HEK293T (cell line): ENCODE results near the gene VIPR2.

Experiments
- CTCF ChIA-PET: fragments of 350-600 bp; formaldehyde crosslinking; extraction: SDS; loops from one replicate; lab custom pipeline; 2021; ENCODE audit warnings: antibody characterized with exemption, inconsistent platforms; lab: Yijun Ruan, JAX
- POLR2A ChIA-PET: fragments of 350-600 bp; formaldehyde crosslinking; extraction: SDS; loops from one replicate; lab custom pipeline; 2020; ENCODE audit warnings: antibody characterized with exemption, inconsistent platforms; lab: Yijun Ruan, JAX
- DNase-seq: peaks from one replicate; pipeline ENCODE4 v3.0.0; 2012; ENCODE audit warnings: mixed read lengths; ENCODE audit errors: extremely low spot score
- ARNT ChIP-seq: fragments of 450-650 bp; IDR thresholded peaks from 2 replicates; pipeline ENCODE4 v1.6.1; 2017; ENCODE audit warnings: mild to moderate bottlenecking
- BHLHE40 ChIP-seq: fragments of 450-650 bp; IDR thresholded peaks from 2 replicates; pipeline ENCODE4 v1.6.1; 2016; ENCODE audit warnings: mild to moderate bottlenecking, moderate library complexity, borderline replicate concordance
- CTBP1 ChIP-seq: fragments of 450-650 bp; IDR thresholded peaks from 2 replicates; pipeline ENCODE4 v1.6.1; 2016; ENCODE audit warnings: borderline replicate concordance
- ELF4 ChIP-seq: fragments of 450-650 bp; IDR thresholded peaks from 2 replicates; pipeline ENCODE4 v1.6.1; 2017; ENCODE audit warnings: antibody characterized with exemption
- FOXA1 ChIP-seq: fragments of 450-650 bp; IDR thresholded peaks from 2 replicates; pipeline ENCODE4 v1.6.1; 2016; ENCODE audit warnings: mild to moderate bottlenecking
- FOXK2 ChIP-seq: fragments of 450-650 bp; IDR thresholded peaks from 2 replicates; pipeline ENCODE4 v1.6.1; 2016; ENCODE audit warnings: mild to moderate bottlenecking
- FOXM1 ChIP-seq: fragments of 450-650 bp; IDR thresholded peaks from 2 replicates; pipeline ENCODE4 v1.6.1; 2017; ENCODE audit warnings: mild to moderate bottlenecking, borderline replicate concordance
- HDGF ChIP-seq: fragments of 450-650 bp; IDR thresholded peaks from 2 replicates; pipeline ENCODE4 v1.6.1; 2017; ENCODE audit warnings: antibody characterized with exemption, borderline replicate concordance
- LEF1 ChIP-seq: fragments of 450-650 bp; IDR thresholded peaks from 2 replicates; pipeline ENCODE4 v1.6.1; 2017; ENCODE audit warnings: mild to moderate bottlenecking, borderline replicate concordance
- NFRKB ChIP-seq: fragments of 450-650 bp; IDR thresholded peaks from 2 replicates; pipeline ENCODE4 v1.6.1; 2016; ENCODE audit warnings: mild to moderate bottlenecking, moderate library complexity
- SP1 ChIP-seq: fragments of 450-650 bp; IDR thresholded peaks from 2 replicates; pipeline ENCODE4 v1.6.1; 2017
- SUZ12 ChIP-seq: fragments of 450-650 bp; IDR thresholded peaks from 2 replicates; pipeline ENCODE4 v1.6.1; 2016; ENCODE audit warnings: mild to moderate bottlenecking
- TARDBP ChIP-seq: fragments of 450-650 bp; IDR thresholded peaks from 2 replicates; pipeline ENCODE4 v1.6.1; 2016
- ZNF384 ChIP-seq: fragments of 450-650 bp; IDR thresholded peaks from 2 replicates; pipeline ENCODE4 v1.6.1; 2016
- TF ChIP-seq, protein P1 (sequence below): fragments of 450-650 bp; IDR thresholded peaks from 2 replicates; pipeline ENCODE4 v1.6.1; 2016

Gene VIPR2

DNA sequence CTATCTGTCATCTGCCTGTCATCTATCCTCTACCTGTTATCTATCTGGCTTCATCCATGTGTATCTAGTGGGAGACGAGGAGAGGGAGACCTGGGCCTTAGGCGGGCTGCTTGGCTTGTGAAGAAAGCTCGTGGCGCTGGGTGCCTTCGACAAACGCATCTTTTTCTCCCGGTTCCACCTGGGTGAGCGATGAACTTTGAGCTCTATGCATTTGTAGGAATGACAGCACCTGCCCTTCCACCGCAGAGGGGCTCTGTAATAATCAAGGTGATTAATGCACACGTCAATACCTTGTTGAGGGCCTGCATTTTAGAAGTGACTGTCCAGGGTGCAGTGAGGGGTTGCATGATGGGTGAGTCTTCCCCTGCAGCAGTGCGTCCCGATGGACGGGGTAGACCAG, 2.6 kb upstream of the VIPR2 start:
- TF ChIP-seq ARNT (no peak), SUZ12 (no peak), LEF1 (no peak), FOXK2 (no peak), CTBP1 (no peak), ELF4 (no peak), ZNF384 (no peak)
- TF ChIP-seq, protein P1, sequence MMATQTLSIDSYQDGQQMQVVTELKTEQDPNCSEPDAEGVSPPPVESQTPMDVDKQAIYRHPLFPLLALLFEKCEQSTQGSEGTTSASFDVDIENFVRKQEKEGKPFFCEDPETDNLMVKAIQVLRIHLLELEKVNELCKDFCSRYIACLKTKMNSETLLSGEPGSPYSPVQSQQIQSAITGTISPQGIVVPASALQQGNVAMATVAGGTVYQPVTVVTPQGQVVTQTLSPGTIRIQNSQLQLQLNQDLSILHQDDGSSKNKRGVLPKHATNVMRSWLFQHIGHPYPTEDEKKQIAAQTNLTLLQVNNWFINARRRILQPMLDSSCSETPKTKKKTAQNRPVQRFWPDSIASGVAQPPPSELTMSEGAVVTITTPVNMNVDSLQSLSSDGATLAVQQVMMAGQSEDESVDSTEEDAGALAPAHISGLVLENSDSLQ, result no peak
- ChIA-PET POLR2A (no interaction called here), CTCF (interaction anchor here (0.6 kb wide), 1 partner anchor 60 kb away, joined by 4 read pairs; no protein-coding TSS in a partner anchor)
- DNase-seq, result no peak

- ChIA-PET CTCF (no interaction called here), POLR2A (no interaction called here)
- no peak for DNase-seq
- peak; percentile 71 for TF ChIP-seq CTBP1
- no peak for TF ChIP-seq NFRKB
- no peak for TF ChIP-seq HDGF
- TF ChIP-seq, protein P1, result peak; percentile 84
Observed at GRCh38 chr7:159146084-159146858, 1.6 kb upstream of the VIPR2 start.

DNA sequence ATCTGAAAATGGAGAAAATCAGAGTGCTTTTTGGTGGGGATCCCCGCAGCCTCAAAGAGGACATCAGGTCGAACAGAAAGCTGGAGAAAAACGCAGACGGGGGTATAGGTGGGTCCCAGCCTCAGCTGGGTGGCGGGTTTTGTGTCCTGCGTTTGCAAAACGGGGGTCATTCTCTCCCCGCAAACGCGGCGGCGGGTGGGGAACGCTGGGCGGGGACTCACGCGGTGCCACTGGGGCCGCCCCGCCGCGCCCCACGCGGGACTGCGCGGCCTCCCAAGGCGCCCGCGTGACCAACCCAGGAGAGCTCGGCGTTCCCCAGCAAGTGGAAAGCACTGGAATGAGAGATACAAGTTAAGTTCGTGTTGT, 806 bp upstream of the VIPR2 start:
- ChIA-PET CTCF (no interaction called here), POLR2A (no interaction called here)
- DNase-seq, result no peak
- no peak for TF ChIP-seq FOXM1
- TF ChIP-seq FOXK2, result no peak
- TF ChIP-seq BHLHE40, result no peak

DNA sequence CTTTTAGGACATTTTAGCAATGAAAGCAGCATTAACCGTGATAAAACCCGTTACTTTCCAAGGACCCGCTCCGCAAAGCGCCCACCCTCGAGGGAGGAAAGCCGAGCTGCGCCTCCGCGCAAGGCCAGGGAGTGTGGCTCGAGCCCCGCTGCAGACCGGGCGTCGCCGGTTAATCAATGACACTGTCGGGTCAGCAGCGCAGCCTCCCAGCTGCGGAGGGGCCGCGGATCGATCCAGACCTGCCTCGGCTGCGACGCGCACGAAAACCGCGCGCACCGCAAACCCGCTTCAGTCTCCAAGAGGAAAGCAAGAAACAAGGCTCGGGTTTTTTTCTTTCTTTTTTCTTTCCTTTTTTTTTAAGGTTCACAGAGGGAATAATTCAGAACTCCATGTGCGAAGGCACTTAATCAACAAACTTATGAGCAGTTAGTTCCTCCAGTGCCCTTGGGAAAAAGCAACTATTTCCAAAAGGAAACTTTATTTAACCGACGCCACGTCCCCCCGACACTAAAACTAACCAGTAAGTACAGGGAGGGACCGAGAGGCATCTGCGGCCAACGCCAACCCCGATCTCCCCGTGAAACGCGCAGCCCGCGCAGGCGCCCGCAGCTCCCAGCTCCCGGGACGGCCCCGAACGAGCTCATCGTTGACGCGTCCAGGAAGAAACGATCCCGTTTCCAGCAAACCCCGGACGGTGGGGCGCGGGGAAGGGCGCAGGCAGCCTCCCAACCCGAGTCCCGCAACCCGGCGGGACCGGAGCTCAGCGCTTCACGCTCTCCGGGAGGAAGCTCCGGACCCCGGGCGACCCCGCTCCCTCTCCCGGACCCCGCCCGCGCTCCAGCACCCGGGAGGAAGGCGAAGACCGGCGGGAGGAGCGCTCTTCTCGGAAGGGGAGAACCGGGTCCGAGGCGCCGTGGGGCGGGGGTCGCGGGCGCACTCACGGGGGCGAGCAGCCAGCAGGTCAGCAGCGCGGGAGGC, 598 bp downstream of the VIPR2 start:
- ChIA-PET POLR2A (no interaction called here), CTCF (no interaction called here)
- no peak for TF ChIP-seq TARDBP
- TF ChIP-seq, protein P1, result no peak
- TF ChIP-seq SUZ12, result no peak
- TF ChIP-seq ARNT, result no peak
- no peak for DNase-seq

DNA sequence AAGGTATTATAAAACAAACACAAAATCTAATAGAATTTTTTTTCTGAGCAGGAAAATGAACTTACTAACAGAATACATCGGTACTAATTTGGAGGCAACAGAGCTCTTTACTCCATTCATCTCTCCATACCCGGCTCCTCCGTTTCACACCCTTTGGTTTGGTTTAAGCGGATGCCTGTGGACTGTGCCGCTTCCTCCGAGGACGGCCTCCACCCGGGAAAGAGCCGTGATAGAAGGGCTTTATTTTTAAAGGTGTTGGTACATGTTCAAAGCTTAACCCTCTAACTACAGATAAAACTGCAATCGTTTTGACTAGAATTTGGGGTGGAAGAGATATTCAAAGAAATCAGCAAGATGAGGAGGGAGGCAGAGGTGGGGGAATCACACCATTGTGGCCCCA, 1.9 kb downstream of the VIPR2 start:
- ChIA-PET POLR2A (no interaction called here), CTCF (interaction anchor here (0.7 kb wide), 1 partner anchor 41 kb away, joined by 4 read pairs; no protein-coding TSS in a partner anchor)
- TF ChIP-seq SP1 (no peak), SUZ12 (no peak), ZNF384 (no peak), FOXM1 (no peak)
- no peak for DNase-seq

DNA sequence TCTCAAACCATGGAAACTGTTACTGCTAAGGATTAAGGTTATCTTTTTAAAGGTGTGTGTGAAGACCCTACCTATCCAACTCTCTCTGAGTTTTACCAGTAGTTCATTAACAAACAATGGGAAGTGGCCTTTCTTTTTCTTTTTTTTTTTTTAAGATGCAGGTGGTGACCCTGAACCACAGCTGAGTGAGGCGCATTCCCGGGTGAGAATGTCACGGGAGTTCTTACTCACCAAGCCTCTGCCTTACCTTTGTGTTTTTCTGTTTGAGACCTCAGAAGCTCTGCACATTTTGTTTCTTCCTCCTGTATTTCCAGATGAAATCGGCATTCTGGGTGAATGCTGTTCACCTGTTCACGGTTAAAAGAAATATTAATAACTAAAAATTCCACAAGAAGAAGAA, 2.5 kb downstream of the VIPR2 start:
- ChIA-PET POLR2A (no interaction called here), CTCF (interaction anchor here (0.6 kb wide), 1 partner anchor 727 kb away, joined by 4 read pairs; no protein-coding TSS in a partner anchor)
- DNase-seq, result no peak
- TF ChIP-seq NFRKB (no peak), HDGF (no peak), ARNT (no peak), CTBP1 (no peak), BHLHE40 (no peak), LEF1 (no peak), FOXA1 (no peak), ELF4 (no peak), FOXM1 (no peak), ZNF384 (no peak)
- TF ChIP-seq, protein P1, result no peak
